Breast epithelium (tissue), 4 donors: ENCODE data around the gene FSIP1. TPM values are rescaled to one million over a fixed set of nuclear protein-coding genes. Genes with fewer than 3 reads are reported as not detected.

Source experiments
- DNase-seq, 2 donors: peaks; one replicate each; pipeline ENCODE4 v3.0.0-alpha.2; 2019; ENCODE audit warnings: low spot score in 2 of 2
- H3K27ac ChIP-seq, 2 donors: fragments of 200-600 bp; sonication (generic) in 1 of 2; one replicate each; pipeline ENCODE4 v1.5.1; 2016 to 2019; ENCODE audit warnings: mild to moderate bottlenecking in 1 of 2
- H3K27me3 ChIP-seq, 2 donors: fragments of 200-600 bp; sonication (generic) in 1 of 2; one replicate each; pipeline versions ENCODE4 v1.5.1 to v1.6.0; 2017 to 2019; ENCODE audit warnings: control low read depth in 1 of 2, mild to moderate bottlenecking in 1 of 2
- H3K36me3 ChIP-seq: fragments of 200-600 bp; one replicate; pipeline ENCODE4 v1.5.1; 2019
- H3K4me1 ChIP-seq, 2 donors: fragments of 200-600 bp; sonication (generic); one replicate each; pipeline ENCODE4 v1.5.1; 2016 to 2019; ENCODE audit warnings: control low read depth in 1 of 2
- H3K4me3 ChIP-seq, 3 donors: fragments of 200-600 bp; sonication (generic); 1 replicate in 2 of 3; 2 replicates in 1 of 3; pipeline ENCODE4 v1.5.1; 2016 to 2019; ENCODE audit warnings: mild to moderate bottlenecking in 3 of 3, moderate library complexity in 2 of 3
- H3K9me3 ChIP-seq, 2 donors: fragments of 200-600 bp; sonication (generic) in 1 of 2; one replicate each; pipeline ENCODE4 v1.5.1; 2016 to 2019; ENCODE audit warnings: control low read depth in 1 of 2
- POLR2A ChIP-seq: fragments of 450-650 bp; IDR thresholded peaks from one replicate; pipeline ENCODE4 v1.6.1; 2016; ENCODE audit warnings: antibody characterized with exemption, mild to moderate bottlenecking, moderate library complexity
- POLR2AphosphoS5 ChIP-seq, 3 donors: sonication (generic); formaldehyde crosslinking; IDR thresholded peaks; one replicate each; pipeline ENCODE4 v1.6.1; 2017; ENCODE audit warnings: antibody characterized with exemption in 3 of 3
- intact Hi-C: fragments of 100-400 bp; cut with DNase I; formaldehyde crosslinking; loops from one replicate; pipeline ENCODE4 v1.15.1; 2023; ENCODE audit warnings: low total_unique reads
- total RNA-seq, 3 donors: library from RNA; depleted of rRNA; stranded (reverse); fragments of >200 nt; gene quantifications; one replicate each; pipeline ENCODE4 v1.1.0, GENCODE V29; 2016
- TF ChIP-seq, protein P1 (sequence below), 3 donors: fragments of 450-650 bp; IDR thresholded peaks; one replicate each; pipeline ENCODE4 v1.5.1; 2016 to 2017; ENCODE audit warnings: antibody characterized with exemption in 3 of 3, mild to moderate bottlenecking in 3 of 3, moderate library complexity in 3 of 3

The FSIP1 gene
- total RNA-seq, 3 donors from 2014 or later: 0.32 to 23.3 (median 16.2) TPM

GRCh38 chr15:39608185-39609139 lies 174.2 kb downstream of the FSIP1 start:
- peaks cover 18 to 23% of the 10 kb centered on the region in 2 donors for H3K9me3 ChIP-seq
- intact Hi-C loops: no loop called here
- TF ChIP-seq, protein P1, sequence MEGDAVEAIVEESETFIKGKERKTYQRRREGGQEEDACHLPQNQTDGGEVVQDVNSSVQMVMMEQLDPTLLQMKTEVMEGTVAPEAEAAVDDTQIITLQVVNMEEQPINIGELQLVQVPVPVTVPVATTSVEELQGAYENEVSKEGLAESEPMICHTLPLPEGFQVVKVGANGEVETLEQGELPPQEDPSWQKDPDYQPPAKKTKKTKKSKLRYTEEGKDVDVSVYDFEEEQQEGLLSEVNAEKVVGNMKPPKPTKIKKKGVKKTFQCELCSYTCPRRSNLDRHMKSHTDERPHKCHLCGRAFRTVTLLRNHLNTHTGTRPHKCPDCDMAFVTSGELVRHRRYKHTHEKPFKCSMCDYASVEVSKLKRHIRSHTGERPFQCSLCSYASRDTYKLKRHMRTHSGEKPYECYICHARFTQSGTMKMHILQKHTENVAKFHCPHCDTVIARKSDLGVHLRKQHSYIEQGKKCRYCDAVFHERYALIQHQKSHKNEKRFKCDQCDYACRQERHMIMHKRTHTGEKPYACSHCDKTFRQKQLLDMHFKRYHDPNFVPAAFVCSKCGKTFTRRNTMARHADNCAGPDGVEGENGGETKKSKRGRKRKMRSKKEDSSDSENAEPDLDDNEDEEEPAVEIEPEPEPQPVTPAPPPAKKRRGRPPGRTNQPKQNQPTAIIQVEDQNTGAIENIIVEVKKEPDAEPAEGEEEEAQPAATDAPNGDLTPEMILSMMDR (IDR thresholded peaks at IDR 0.05): no peak
- TF ChIP-seq POLR2A (no peak), POLR2AphosphoS5 (IDR thresholded peaks at IDR 0.05) (no peak)
- DNase-seq: no peak
- no peak overlapping the region for H3K4me3 ChIP-seq
- H3K27ac ChIP-seq: no peak overlapping the region
- no peaks in the 10 kb centered on the region for H3K27me3 ChIP-seq
- H3K4me1 ChIP-seq: no peaks in the 10 kb centered on the region
- no peaks in the 10 kb centered on the region for H3K36me3 ChIP-seq

- H3K27ac ChIP-seq: peak overlapping the region; percentile 33 to 44
- peaks cover 4 to 6% of the 10 kb centered on the region in 2 donors for H3K9me3 ChIP-seq
- no peaks in the 10 kb centered on the region for H3K36me3 ChIP-seq
- no peaks in the 10 kb centered on the region for H3K4me1 ChIP-seq
- no peak for DNase-seq
- intact Hi-C loops: no loop called here
- TF ChIP-seq POLR2AphosphoS5 (IDR thresholded peaks at IDR 0.05) (no peak), POLR2A (no peak)
- TF ChIP-seq, protein P1 (IDR thresholded peaks at IDR 0.05): no peak
- no peaks in the 10 kb centered on the region for H3K27me3 ChIP-seq
- H3K4me3 ChIP-seq: no peak overlapping the region
Measured at GRCh38 chr15:39605146-39605545, 177.5 kb downstream of the FSIP1 start.

DNA sequence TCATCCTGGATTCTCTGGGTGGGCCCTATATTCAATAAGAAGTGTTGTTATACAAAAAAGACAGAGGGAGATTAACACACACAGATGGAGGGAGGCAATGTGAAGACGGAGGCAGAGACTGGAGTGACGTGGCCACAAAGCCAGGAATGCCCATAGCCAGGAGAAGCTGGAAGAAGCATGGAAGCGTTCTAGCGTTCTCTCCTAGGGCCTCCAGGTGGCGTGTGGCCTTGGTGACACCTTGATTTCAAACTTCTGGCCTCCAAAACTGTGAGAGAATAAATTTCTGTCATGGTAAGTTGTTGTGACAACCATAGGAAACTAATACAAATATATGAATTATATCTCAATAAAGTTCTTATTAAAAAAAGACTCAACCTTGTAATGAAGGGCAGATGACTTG lies 180.5 kb downstream of the FSIP1 start:
- Histone ChIP-seq H3K27me3 (no peaks in the 10 kb centered on the region), H3K36me3 (no peaks in the 10 kb centered on the region), H3K27ac (no peak overlapping the region), H3K4me1 (no peaks in the 10 kb centered on the region), H3K9me3 (no peaks in the 10 kb centered on the region), H3K4me3 (no peak overlapping the region)
- TF ChIP-seq, protein P1 (IDR thresholded peaks at IDR 0.05): no peak
- no peak for TF ChIP-seq POLR2A
- TF ChIP-seq POLR2AphosphoS5 (IDR thresholded peaks at IDR 0.05): no peak
- no peak for DNase-seq
- intact Hi-C loops: no loop called here

DNA sequence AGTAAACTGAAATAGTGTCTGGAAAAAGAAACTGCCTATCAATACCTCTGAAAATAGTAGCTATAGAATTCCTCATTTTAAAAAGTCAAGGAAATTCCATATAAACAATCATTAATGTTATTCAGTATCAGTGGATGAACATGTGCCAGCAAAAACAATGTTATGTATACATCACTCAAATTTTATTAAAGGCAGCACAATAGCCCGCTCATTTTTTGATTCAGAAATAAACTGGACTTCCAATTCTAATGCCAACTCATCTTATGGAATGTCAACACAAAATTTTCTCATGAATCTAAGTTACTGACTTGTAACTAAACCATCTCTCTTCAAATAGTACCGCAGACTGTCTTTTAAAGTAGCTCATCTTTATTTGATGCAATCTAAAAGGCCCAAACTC lies 182.8 kb downstream of the FSIP1 start:
- H3K27ac ChIP-seq: no peak overlapping the region
- intact Hi-C loops: no loop called here
- no peak overlapping the region for H3K4me3 ChIP-seq

More for the DNA sequence above, 182.8 kb downstream of the FSIP1 start:
- Histone ChIP-seq H3K36me3 (no peaks in the 10 kb centered on the region), H3K4me1 (no peaks in the 10 kb centered on the region), H3K27me3 (no peaks in the 10 kb centered on the region), H3K9me3 (no peaks in the 10 kb centered on the region)
- TF ChIP-seq POLR2AphosphoS5 (IDR thresholded peaks at IDR 0.05) (no peak), POLR2A (no peak)
- TF ChIP-seq, protein P1 (IDR thresholded peaks at IDR 0.05): no peak
- no peak for DNase-seq
